Panc1 (cell line): ENCODE results near the gene COX7B. TPM values are rescaled to one million over a fixed set of nuclear protein-coding genes. Genes with fewer than 3 reads are reported as not detected.

ENCODE experiments used
- ATAC-seq: fragments of 200-7000 bp; cut with Tn5 transposase; 2 replicates; pipeline ENCODE4 v1.9.1; 2020; ENCODE audit warnings: mild to moderate bottlenecking, moderate library complexity
- BruUV-seq: library from RNA; stranded (reverse); fragments of 400-500 nt; replicated peaks from 2 replicates; lab custom pipeline; 2021; lab: Mats Ljungman, UMichigan
- CTCF ChIA-PET: fragments of 300-600 bp; sonication (Branson Sonifier 250); formaldehyde crosslinking; loops from one replicate; lab custom pipeline; 2022; ENCODE audit warnings: antibody characterized with exemption; lab: Charles Lee
- POLR2A ChIA-PET: fragments of 300-600 bp; sonication (Branson Sonifier 250); formaldehyde crosslinking; loops from one replicate; lab custom pipeline; 2022; ENCODE audit warnings: antibody characterized with exemption; lab: Charles Lee
- DNase-seq: peaks from one replicate; pipeline ENCODE4 v3.0.0-alpha.2; 2010; ENCODE audit warnings: low read depth, low spot score
- H3K27ac ChIP-seq: 2 replicates; pipeline ENCODE4 v1.5.1; 2011; ENCODE audit warnings: mild to moderate bottlenecking, low read length, inconsistent platforms
- H3K27me3 ChIP-seq: fragments of 200-500 bp; sonication (Bioruptor generic); 2 replicates; pipeline ENCODE4 v1.6.0; 2014; ENCODE audit warnings: low read length, inconsistent platforms; ENCODE audit not compliant: control insufficient read depth, insufficient read depth
- H3K36me3 ChIP-seq: fragments of 200-500 bp; sonication (Bioruptor generic); 2 replicates; pipeline ENCODE4 v1.5.1; 2014; ENCODE audit warnings: inconsistent platforms, mild to moderate bottlenecking, low read length, moderate library complexity; ENCODE audit not compliant: control insufficient read depth, insufficient read depth
- H3K4me1 ChIP-seq: 2 replicates; pipeline ENCODE4 v1.5.1; 2011; ENCODE audit warnings: inconsistent platforms, mild to moderate bottlenecking, low read length, moderate library complexity; ENCODE audit not compliant: control insufficient read depth, insufficient read depth
- H3K4me3 ChIP-seq, 2 experiments: 2 replicates each; pipeline ENCODE4 v1.5.1; 2011 to 2012; ENCODE audit warnings: low read depth in 2 of 2, low read length in 2 of 2, mild to moderate bottlenecking in 2 of 2, inconsistent platforms in 1 of 2, moderate library complexity in 1 of 2
- H3K9me3 ChIP-seq: fragments of 200-500 bp; sonication (Bioruptor generic); 2 replicates; pipeline ENCODE4 v1.5.1; 2014; ENCODE audit warnings: low read depth, mild to moderate bottlenecking, inconsistent platforms, low read length, moderate library complexity; ENCODE audit not compliant: control insufficient read depth, insufficient read depth
- POLR2AphosphoS5 ChIP-seq: IDR thresholded peaks from 2 replicates; pipeline ENCODE4 v1.6.1; 2012; ENCODE audit warnings: mild to moderate bottlenecking, low read depth, low read length, moderate library complexity
- REST ChIP-seq, 2 experiments: IDR thresholded peaks; 2 replicates each; pipeline ENCODE4 v1.6.1; 2011 to 2012; ENCODE audit warnings: low read depth in 2 of 2, control low read depth in 1 of 2, low read length in 1 of 2, mild to moderate bottlenecking in 1 of 2, moderate library complexity in 1 of 2; ENCODE audit not compliant: insufficient read depth in 1 of 2
- SIN3A ChIP-seq: IDR thresholded peaks from 2 replicates; pipeline ENCODE4 v1.6.1; 2012; ENCODE audit warnings: low read depth, mild to moderate bottlenecking, low read length, moderate library complexity, borderline replicate concordance; ENCODE audit not compliant: insufficient read depth
- TCF7L2 ChIP-seq: IDR thresholded peaks from 2 replicates; pipeline ENCODE4 v1.6.1; 2011; ENCODE audit warnings: mild to moderate bottlenecking, low read depth, low read length, inconsistent platforms
- in situ Hi-C: cut with HindIII; loops from 2 replicates; pipeline ENCODE4 v1.10.0; 2016; ENCODE audit warnings: low sequenced_read_pairs, low pct_unique_long_range_greater_than_20kb
- intact Hi-C: fragments of 100-400 bp; cut with micrococcal nuclease; formaldehyde crosslinking; loops from one replicate; pipeline ENCODE4 v1.10.0; 2022; ENCODE audit not compliant: unreplicated experiment
- total RNA-seq: library from RNA; stranded (reverse); gene quantifications from one replicate; pipeline ENCODE4 v1.2.1, GENCODE V29; 2021; ENCODE audit not compliant: unreplicated experiment
- TF ChIP-seq, protein P1 (sequence below): fragments of 450-650 bp; IDR thresholded peaks from 2 replicates; pipeline ENCODE4 v1.5.1; 2017; ENCODE audit warnings: mild to moderate bottlenecking

COX7B gene
- total RNA-seq, 1 experiment from 2014 or later = 352 TPM

- ATAC-seq (no peak), DNase-seq (no peak)
- intact Hi-C loops (no loop called here), in situ Hi-C loops (no loop called here)
- CTCF ChIA-PET = no interaction called here
- no peak overlapping the region for H3K4me3 ChIP-seq
- no TSS peak for BruUV-seq
- no peaks in the 10 kb centered on the region for H3K27me3 ChIP-seq
- TF ChIP-seq POLR2AphosphoS5 (no peak), REST (IDR thresholded peaks at IDR 0.05; ENCODE audit: insufficient read depth in 1 of 2, low read depth in 2 of 2, low read length in 1 of 2) (no peak), TCF7L2 (no peak), SIN3A (no peak)
- TF ChIP-seq, protein P1, sequence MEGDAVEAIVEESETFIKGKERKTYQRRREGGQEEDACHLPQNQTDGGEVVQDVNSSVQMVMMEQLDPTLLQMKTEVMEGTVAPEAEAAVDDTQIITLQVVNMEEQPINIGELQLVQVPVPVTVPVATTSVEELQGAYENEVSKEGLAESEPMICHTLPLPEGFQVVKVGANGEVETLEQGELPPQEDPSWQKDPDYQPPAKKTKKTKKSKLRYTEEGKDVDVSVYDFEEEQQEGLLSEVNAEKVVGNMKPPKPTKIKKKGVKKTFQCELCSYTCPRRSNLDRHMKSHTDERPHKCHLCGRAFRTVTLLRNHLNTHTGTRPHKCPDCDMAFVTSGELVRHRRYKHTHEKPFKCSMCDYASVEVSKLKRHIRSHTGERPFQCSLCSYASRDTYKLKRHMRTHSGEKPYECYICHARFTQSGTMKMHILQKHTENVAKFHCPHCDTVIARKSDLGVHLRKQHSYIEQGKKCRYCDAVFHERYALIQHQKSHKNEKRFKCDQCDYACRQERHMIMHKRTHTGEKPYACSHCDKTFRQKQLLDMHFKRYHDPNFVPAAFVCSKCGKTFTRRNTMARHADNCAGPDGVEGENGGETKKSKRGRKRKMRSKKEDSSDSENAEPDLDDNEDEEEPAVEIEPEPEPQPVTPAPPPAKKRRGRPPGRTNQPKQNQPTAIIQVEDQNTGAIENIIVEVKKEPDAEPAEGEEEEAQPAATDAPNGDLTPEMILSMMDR = no peak
- no peaks in the 10 kb centered on the region for H3K9me3 ChIP-seq
- H3K27ac ChIP-seq = no peak overlapping the region
- POLR2A ChIA-PET = no interaction called here
- H3K36me3 ChIP-seq = no peaks in the 10 kb centered on the region
- H3K4me1 ChIP-seq = peaks cover 19% of the 10 kb centered on the region
These were observed 46.8 kb downstream of the COX7B start for GRCh38 chrX:77945910-77946545.

GRCh38 chrX:77946571-77946970, 47.3 kb downstream of the COX7B start:
- intact Hi-C loops = no loop called here
- ChIA-PET CTCF (no interaction called here), POLR2A (no interaction called here)
- H3K4me3 ChIP-seq = no peak overlapping the region
- BruUV-seq = no TSS peak
- in situ Hi-C loops = no loop called here
- no peaks in the 10 kb centered on the region for H3K9me3 ChIP-seq
- no peak for DNase-seq
- peaks cover 16% of the 10 kb centered on the region for H3K4me1 ChIP-seq
- TF ChIP-seq TCF7L2 (no peak), POLR2AphosphoS5 (no peak), SIN3A (no peak), REST (IDR thresholded peaks at IDR 0.05; ENCODE audit: insufficient read depth in 1 of 2, low read depth in 2 of 2, low read length in 1 of 2) (no peak)
- TF ChIP-seq, protein P1 = no peak; the same call in 1 of the 2 replicates
- H3K27ac ChIP-seq = no peak overlapping the region
- H3K27me3 ChIP-seq = no peaks in the 10 kb centered on the region
- ATAC-seq = no peak
- H3K36me3 ChIP-seq = no peaks in the 10 kb centered on the region; the same call in 1 of the 2 replicates
